GM19025 (cell line): ENCODE results near the gene MSMP.

Experiments used
- ATAC-seq: cut with Tn5 transposase; IDR thresholded peaks from one replicate; pipeline ENCODE4 v1.9.1; 2021; ENCODE audit warnings: mild to moderate bottlenecking, low read depth, moderate library complexity; ENCODE audit not compliant: unreplicated experiment

MSMP gene

GRCh38 chr9:35771943-35772342 is 17.9 kb upstream of the MSMP start:
- ATAC-seq, result no peak

- no peak for ATAC-seq
Observed at GRCh38 chr9:35771534-35771933, 17.5 kb upstream of the MSMP start.

DNA sequence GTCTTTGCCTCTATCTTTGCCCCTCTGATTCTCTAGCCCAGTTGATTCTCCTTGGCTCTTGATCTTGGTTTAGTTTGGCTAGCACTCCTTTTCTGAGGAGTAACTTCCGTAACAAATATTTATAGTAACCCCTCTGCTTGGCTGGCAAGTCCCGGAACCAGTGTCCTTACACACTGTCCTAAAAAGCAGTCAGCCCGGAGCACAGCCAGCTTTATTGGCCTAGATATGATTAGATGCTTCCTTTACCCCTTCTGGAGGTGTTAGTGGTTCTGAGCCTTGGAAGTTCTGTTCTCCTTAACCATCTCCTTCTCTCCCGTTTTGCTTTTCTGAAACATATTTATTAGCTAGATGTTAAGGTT is 17.0 kb upstream of the MSMP start:
- ATAC-seq, result no peak

DNA sequence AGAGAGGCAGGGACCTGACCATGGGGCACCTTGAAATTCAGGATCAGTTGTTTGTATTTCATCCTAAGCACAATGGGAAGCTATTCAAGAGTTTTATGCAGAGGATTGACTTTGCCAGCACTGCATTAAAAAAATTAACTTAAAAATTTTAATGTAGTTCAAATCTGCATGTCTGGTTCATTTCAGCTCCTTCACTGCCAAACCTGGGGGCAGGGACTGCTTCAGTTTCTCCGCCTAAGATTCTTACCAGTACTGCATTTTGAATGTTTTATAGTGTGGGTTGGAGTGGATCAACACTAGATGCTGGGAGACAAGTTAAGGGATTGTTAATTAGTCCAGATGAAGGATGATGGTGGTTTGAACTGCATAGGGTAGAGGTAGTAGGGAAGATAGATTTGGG is 15.7 kb upstream of the MSMP start:
- ATAC-seq, result no peak

GRCh38 chr9:35767458-35767857 is 13.4 kb upstream of the MSMP start:
- ATAC-seq, result no peak

GRCh38 chr9:35766997-35767396 is 12.9 kb upstream of the MSMP start:
- no peak for ATAC-seq

DNA sequence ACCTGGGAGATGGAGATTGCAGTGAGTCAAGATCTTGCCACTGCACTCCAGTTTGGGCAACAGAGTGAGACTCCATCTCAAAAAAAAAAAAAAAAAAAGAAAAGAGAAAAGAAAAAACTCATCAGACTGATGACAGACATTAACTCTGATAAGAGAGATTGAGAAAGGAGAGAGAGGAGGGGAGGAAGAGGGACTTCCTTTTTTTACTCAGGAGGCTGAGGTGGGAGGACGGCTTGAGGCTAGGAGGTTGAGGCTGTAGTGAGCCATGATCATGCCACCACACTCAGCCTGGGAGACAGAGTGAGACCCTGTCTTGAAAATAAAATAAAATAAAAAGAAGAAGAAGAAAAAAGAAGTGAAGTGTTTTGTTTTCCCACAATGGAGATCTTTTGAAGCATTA is 9.7 kb upstream of the MSMP start:
- no peak for ATAC-seq

DNA sequence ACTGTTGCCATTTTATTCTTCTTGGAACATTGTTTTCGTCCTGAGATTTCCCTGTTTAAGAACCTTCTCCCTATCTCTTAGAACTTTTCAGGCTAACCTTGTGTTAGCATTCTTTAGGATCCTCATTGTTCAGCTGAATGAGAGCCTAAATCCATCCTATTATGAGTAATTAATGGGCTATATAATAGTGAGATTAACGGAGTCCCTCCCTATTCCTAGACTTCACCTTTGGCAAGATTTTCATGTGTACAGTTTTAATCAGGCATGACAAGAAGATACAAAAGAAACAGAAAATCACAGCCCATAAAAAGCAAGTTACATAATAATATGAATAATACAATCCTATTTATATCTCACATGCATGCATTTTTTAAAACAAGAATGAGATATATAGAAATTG is 9.1 kb upstream of the MSMP start:
- no peak for ATAC-seq

- ATAC-seq, result no peak
Observed at GRCh38 chr9:35760651-35761050, 6.6 kb upstream of the MSMP start.

DNA sequence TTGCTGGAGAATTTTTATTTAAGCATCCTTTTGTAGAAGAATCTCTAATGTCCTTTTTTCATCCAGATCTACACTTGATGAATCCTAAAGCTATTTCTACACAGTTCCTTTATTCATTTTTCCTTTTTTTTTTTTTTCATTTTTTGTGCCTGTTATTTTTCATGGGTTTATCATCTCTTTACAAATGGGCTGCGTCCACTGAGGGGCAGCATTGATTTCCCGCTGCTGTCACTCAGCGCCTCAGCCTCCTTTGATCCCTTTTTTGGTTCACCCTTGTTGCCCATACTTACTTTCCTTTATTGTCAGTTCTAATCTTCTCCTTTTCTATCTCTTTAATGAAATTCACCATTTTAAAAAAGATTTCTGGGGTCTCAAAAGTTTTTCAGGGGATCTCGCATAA is 5.7 kb upstream of the MSMP start:
- no peak for ATAC-seq

GRCh38 chr9:35758475-35759050 is 4.5 kb upstream of the MSMP start:
- no peak for ATAC-seq

DNA sequence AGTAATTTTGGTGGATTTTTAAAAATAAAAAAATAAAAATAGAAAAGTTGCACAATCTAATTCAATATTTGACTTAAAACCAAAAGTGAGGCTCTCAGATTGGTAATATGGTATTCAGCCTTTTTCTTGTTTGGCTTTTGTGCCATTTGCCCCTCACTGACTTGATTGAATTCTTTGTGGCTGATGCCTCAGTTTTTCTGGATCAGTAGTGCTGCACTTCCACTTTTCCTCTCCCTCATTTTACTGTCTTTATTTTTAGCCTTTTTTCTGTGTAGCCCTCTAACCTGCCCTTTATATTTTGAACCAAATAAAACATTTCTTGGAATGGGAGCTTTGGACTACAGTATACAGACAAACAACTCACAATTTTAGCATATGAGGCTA is 3.8 kb upstream of the MSMP start:
- ATAC-seq, result no peak

- peak; percentile 36 for ATAC-seq
Observed at GRCh38 chr9:35757226-35757891, 3.3 kb upstream of the MSMP start.

- peak; percentile 48 for ATAC-seq
Observed at GRCh38 chr9:35756275-35757225, 2.5 kb upstream of the MSMP start.

DNA sequence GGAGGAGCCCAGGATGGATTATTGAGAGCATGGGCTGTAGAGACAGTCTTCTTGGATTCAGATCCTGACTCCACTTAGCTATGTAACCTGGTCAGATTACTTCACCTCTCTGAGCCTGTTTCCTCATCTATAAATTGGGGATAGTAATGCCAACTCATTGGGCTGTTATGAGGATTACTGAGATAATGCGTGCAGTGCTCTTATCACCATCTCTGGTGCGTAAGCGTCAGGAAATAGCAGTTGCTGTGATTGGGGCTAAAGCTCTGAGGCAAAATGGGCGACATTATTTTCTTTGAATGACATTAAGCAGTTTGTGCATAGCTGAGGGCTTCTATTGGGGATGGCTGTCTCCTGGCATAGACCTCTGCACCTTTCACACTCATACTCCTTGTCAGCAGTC is 995 bp upstream of the MSMP start:
- no peak for ATAC-seq

DNA sequence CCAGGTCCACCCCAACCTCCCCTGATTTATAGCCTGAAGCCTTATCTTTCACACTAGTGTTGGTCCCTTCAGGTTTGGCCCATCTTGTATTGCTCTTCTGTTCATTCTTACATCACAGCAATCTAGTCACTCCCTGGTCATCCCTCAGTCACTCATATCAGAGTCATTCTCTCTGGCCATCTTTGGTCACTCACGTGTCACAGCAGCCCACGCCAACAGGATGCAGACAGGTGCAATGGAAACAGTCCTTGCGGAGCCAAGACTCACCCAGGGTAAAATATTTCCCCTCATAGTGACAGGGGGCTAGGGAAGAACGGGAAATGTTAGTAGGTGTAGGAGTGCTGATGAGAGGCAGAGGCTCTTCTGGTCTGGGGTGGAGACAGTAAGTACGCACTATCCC is 610 bp downstream of the MSMP start:
- no peak for ATAC-seq

DNA sequence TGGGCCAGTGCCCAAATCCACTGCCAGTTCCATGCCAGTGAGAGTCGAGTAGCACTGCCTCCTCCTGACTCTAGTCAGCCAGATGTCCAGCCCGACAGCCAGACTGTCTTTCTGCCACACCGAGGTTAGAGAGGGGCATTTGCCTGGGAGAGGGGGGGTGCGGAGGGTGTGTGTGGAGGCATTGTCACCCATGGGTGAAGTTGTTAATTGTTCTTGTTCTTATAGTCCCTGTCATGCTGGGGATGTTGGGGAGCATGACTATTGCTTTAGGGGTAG is 3.9 kb downstream of the MSMP start:
- ATAC-seq, result no peak

GRCh38 chr9:35749515-35750255 is 4.4 kb downstream of the MSMP start:
- ATAC-seq, result peak; percentile 9

DNA sequence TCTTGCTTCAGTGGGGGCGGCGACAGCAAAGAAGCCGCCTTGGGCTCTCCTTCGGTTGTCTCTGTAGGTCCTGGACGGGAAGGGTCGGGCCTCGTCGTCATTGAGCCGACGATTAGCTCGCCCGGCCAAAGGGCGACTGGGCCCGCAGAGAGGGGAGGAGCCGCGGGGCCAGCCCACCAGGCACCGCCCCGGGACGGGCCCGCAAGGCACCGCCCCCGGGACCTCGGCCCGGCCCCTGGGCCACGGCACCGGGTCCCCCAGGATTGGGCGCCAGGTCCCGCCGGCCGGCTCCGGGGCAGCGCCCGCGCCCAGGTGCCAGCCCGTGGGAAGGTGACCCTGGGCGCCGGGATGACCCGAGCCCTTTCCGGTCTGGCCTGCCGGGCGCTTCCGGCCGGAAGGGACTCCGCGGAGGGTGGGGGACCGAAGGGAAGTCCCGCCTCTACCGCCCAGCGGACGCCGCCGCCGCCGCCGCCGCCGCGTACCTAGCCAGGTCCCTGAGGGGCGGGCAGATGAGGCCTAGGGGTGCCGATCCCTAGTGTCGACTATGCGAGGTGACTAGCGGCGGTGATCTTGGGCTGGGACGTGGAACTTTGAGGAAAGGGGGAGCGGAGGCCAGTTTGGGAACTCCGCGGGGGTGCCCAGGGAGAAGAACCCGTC is 5.1 kb downstream of the MSMP start, which contains the start of the genes GBA2 and RGP1:
GBA2 (minus strand) TSS at position 371 of the 657 bp plus-strand sequence. CDS start 524 bp downstream, outside the sequence.
RGP1 (plus strand) TSS at position 430 of the 657 bp plus-strand sequence. CDS start 469 bp downstream, outside the sequence.
- peak; percentile 82 for ATAC-seq

- no peak for ATAC-seq
Observed at GRCh38 chr9:35748242-35748857, 5.7 kb downstream of the MSMP start.
